ENCODE results near the gene SCD. TPM values are rescaled to one million over a fixed set of nuclear protein-coding genes. Genes with fewer than 3 reads are reported as not detected.

SCD gene
- total RNA-seq, 2 experiments from 2014 or later, result 1.7 TPM

DNA sequence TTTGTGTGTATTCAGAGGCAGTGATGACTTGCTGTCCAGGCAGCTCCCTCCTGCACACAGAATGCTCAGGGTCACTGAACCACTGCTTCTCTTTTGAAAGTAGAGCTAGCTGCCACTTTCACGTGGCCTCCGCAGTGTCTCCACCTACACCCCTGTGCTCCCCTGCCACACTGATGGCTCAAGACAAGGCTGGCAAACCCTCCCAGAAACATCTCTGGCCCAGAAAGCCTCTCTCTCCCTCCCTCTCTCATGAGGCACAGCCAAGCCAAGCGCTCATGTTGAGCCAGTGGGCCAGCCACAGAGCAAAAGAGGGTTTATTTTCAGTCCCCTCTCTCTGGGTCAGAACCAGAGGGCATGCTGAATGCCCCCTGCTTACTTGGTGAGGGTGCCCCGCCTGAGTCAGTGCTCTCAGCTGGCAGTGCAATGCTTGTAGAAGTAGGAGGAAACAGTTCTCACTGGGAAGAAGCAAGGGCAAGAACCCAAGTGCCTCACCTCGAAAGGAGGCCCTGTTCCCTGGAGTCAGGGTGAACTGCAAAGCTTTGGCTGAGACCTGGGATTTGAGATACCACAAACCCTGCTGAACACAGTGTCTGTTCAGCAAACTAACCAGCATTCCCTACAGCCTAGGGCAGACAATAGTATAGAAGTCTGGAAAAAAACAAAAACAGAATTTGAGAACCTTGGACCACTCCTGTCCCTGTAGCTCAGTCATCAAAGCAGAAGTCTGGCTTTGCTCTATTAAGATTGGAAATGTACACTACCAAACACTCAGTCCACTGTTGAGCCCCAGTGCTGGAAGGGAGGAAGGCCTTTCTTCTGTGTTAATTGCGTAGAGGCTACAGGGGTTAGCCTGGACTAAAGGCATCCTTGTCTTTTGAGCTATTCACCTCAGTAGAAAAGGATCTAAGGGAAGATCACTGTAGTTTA lies 15.8 kb downstream of the SCD start:
- H3K27me3 Mint-ChIP-seq, result no peaks in the 10 kb centered on the region
- H3K27ac ChIP-seq (ENCODE audit: low read depth in 1 of 2, low read length in 2 of 2), result no peak overlapping the region
- H3K27ac Mint-ChIP-seq, result no peak overlapping the region
- TF ChIP-seq, protein P1, sequence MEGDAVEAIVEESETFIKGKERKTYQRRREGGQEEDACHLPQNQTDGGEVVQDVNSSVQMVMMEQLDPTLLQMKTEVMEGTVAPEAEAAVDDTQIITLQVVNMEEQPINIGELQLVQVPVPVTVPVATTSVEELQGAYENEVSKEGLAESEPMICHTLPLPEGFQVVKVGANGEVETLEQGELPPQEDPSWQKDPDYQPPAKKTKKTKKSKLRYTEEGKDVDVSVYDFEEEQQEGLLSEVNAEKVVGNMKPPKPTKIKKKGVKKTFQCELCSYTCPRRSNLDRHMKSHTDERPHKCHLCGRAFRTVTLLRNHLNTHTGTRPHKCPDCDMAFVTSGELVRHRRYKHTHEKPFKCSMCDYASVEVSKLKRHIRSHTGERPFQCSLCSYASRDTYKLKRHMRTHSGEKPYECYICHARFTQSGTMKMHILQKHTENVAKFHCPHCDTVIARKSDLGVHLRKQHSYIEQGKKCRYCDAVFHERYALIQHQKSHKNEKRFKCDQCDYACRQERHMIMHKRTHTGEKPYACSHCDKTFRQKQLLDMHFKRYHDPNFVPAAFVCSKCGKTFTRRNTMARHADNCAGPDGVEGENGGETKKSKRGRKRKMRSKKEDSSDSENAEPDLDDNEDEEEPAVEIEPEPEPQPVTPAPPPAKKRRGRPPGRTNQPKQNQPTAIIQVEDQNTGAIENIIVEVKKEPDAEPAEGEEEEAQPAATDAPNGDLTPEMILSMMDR (IDR thresholded peaks at IDR 0.05), result no peak
- intact Hi-C loops (cut with DNase I, micrococcal nuclease), result no loop called here
- no peaks in the 10 kb centered on the region for H3K36me3 Mint-ChIP-seq (ENCODE audit: low read depth)
- H3K4me1 ChIP-seq (ENCODE audit: insufficient read depth, low read length), result peaks cover 3% of the 10 kb centered on the region
- CTCF ChIA-PET, result no interaction called here
- peaks cover 8% of the 10 kb centered on the region for H3K4me1 Mint-ChIP-seq (ENCODE audit: low read depth)
- no peaks in the 10 kb centered on the region for H3K27me3 ChIP-seq (ENCODE audit: control insufficient read depth in 1 of 2, insufficient read depth in 2 of 2, low read length in 2 of 2)
- no peaks in the 10 kb centered on the region for H3K36me3 ChIP-seq (ENCODE audit: insufficient read depth, low read length)
- no peaks in the 10 kb centered on the region for H3K9me3 ChIP-seq (ENCODE audit: control insufficient read depth in 1 of 2, insufficient read depth in 1 of 2, low read length in 2 of 2)
- no peak for ATAC-seq (ENCODE audit: poor library complexity)
- H3K4me3 Mint-ChIP-seq, result no peak overlapping the region
- no peaks in the 10 kb centered on the region for H3K9me3 Mint-ChIP-seq
- POLR2A ChIA-PET, result interaction anchor here (1.6 kb wide), 1 partner anchor 64 kb away, joined by 3 read pairs; no protein-coding TSS in a partner anchor
- DNase-seq, result no peak
- no peak overlapping the region for H3K4me3 ChIP-seq (ENCODE audit: low read length)

DNA sequence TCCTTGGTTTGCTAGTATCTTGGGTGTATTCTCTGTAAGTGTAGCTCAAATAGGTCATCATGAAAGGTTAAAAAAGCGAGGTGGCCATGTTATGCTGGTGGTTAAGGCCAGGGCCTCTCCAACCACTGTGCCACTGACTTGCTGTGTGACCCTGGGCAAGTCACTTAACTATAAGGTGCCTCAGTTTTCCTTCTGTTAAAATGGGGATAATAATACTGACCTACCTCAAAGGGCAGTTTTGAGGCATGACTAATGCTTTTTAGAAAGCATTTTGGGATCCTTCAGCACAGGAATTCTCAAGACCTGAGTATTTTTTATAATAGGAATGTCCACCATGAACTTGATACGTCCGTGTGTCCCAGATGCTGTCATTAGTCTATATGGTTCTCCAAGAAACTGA lies 17.1 kb downstream of the SCD start:
- no peaks in the 10 kb centered on the region for H3K9me3 ChIP-seq (ENCODE audit: control insufficient read depth in 1 of 2, insufficient read depth in 1 of 2, low read length in 2 of 2)
- Mint-ChIP-seq H3K36me3 (ENCODE audit: low read depth) (no peaks in the 10 kb centered on the region), H3K27ac (no peak overlapping the region), H3K4me1 (ENCODE audit: low read depth) (peaks cover 4% of the 10 kb centered on the region), H3K27me3 (no peaks in the 10 kb centered on the region), H3K9me3 (no peaks in the 10 kb centered on the region), H3K4me3 (no peak overlapping the region)
- no peak for DNase-seq
- intact Hi-C loops (cut with DNase I, micrococcal nuclease), result no loop called here
- H3K36me3 ChIP-seq (ENCODE audit: insufficient read depth, low read length), result no peaks in the 10 kb centered on the region
- peaks cover under 1% of the 10 kb centered on the region for H3K4me1 ChIP-seq (ENCODE audit: insufficient read depth, low read length)
- TF ChIP-seq, protein P1 (IDR thresholded peaks at IDR 0.05), result no peak
- CTCF ChIA-PET, result no interaction called here
- H3K4me3 ChIP-seq (ENCODE audit: low read length), result no peak overlapping the region
- no peak overlapping the region for H3K27ac ChIP-seq (ENCODE audit: low read depth in 1 of 2, low read length in 2 of 2)
- ATAC-seq (ENCODE audit: poor library complexity), result no peak
- H3K27me3 ChIP-seq (ENCODE audit: control insufficient read depth in 1 of 2, insufficient read depth in 2 of 2, low read length in 2 of 2), result no peaks in the 10 kb centered on the region
- POLR2A ChIA-PET, result interaction anchor here (1.6 kb wide), 1 partner anchor 62 kb away, joined by 3 read pairs; no protein-coding TSS in a partner anchor

DNA sequence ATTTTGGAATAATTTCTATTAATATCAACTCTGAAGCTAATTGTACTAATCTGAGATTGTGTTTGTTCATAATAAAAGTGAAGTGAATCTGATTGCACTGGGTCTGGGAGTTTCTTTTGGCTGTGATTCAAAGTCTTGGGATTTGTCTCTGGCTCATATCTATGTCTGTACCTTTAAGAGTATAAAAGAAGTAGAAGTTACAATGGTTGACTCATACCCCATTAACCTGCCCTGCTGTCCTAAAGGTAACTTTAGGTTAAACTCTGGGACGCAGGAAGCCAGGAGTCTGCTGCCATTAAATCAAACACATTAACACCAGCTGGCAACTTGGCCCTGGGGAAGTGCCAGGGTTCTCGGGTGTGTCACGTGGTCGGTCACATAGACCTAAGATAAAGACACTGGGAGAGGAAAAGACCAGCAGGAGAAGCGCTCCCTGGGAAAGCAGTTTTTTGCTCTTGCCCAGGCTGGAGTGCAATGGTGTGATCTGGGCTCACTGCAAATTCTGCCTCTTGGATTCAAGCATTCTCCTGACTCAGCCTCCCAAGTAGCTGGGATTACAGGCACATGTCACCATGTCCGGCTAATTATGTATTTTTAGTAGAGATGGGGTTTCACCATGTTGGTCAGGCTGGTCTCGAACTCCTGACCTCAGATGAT lies 17.8 kb downstream of the SCD start:
- no peak overlapping the region for H3K4me3 ChIP-seq (ENCODE audit: low read length)
- H3K9me3 Mint-ChIP-seq, result no peaks in the 10 kb centered on the region
- no peaks in the 10 kb centered on the region for H3K36me3 ChIP-seq (ENCODE audit: insufficient read depth, low read length)
- no peak for ATAC-seq (ENCODE audit: poor library complexity)
- no peaks in the 10 kb centered on the region for H3K36me3 Mint-ChIP-seq (ENCODE audit: low read depth)
- POLR2A ChIA-PET, result no interaction called here
- no peaks in the 10 kb centered on the region for H3K9me3 ChIP-seq (ENCODE audit: control insufficient read depth in 1 of 2, insufficient read depth in 1 of 2, low read length in 2 of 2)
- peaks cover 5% of the 10 kb centered on the region for H3K4me1 Mint-ChIP-seq (ENCODE audit: low read depth)
- CTCF ChIA-PET, result no interaction called here
- intact Hi-C loops (cut with DNase I, micrococcal nuclease), result no loop called here
- H3K27me3 ChIP-seq (ENCODE audit: control insufficient read depth in 1 of 2, insufficient read depth in 2 of 2, low read length in 2 of 2), result no peaks in the 10 kb centered on the region
- H3K27ac Mint-ChIP-seq, result no peak overlapping the region
- no peak overlapping the region for H3K4me3 Mint-ChIP-seq
- TF ChIP-seq, protein P1 (IDR thresholded peaks at IDR 0.05), result no peak
- peaks cover 2% of the 10 kb centered on the region for H3K4me1 ChIP-seq (ENCODE audit: insufficient read depth, low read length)
- H3K27ac ChIP-seq (ENCODE audit: low read depth in 1 of 2, low read length in 2 of 2), result no peak overlapping the region
- no peaks in the 10 kb centered on the region for H3K27me3 Mint-ChIP-seq
- DNase-seq, result peak in 1 of 14 experiments; percentile 25
